OCI-LY7 (cell line): ENCODE measurements around the gene RNU5D-1. TPM values are rescaled to one million over a fixed set of nuclear protein-coding genes. Genes with fewer than 3 reads are reported as not detected.

Experiments
- BruUV-seq: library from RNA; stranded (reverse); fragments of 400-500 nt; replicated peaks from 2 replicates; lab custom pipeline; 2021; lab: Mats Ljungman, UMichigan
- CTCF ChIA-PET: fragments of 300-600 bp; sonication (Branson Sonifier 250); formaldehyde crosslinking; loops from one replicate; lab custom pipeline; 2022; ENCODE audit warnings: antibody characterized with exemption; ENCODE audit not compliant: unreplicated experiment; lab: Charles Lee
- POLR2A ChIA-PET: fragments of 300-600 bp; sonication (Branson Sonifier 250); formaldehyde crosslinking; loops from one replicate; lab custom pipeline; 2022; ENCODE audit warnings: antibody characterized with exemption; lab: Charles Lee
- DNase-seq: peaks from one replicate; pipeline ENCODE4 v3.0.0-alpha.2; 2015; ENCODE audit warnings: low spot score
- H2AFZ ChIP-seq: fragments of 200-600 bp; sonication (generic), shearing (Covaris generic); 2 replicates; pipeline ENCODE4 v1.6.1; 2014; ENCODE audit warnings: mild to moderate bottlenecking, antibody characterized with exemption, low read length, moderate library complexity
- H3K27ac ChIP-seq: fragments of 200-600 bp; sonication (generic); 2 replicates; pipeline ENCODE4 v1.5.1; 2014; ENCODE audit warnings: mixed run types, low read depth, mild to moderate bottlenecking, moderate library complexity, low read length, inconsistent platforms; ENCODE audit not compliant: poor library complexity, severe bottlenecking
- H3K36me3 ChIP-seq: fragments of 200-600 bp; sonication (generic); 2 replicates; pipeline ENCODE4 v1.6.1; 2014; ENCODE audit warnings: mild to moderate bottlenecking, antibody characterized with exemption, low read length, moderate library complexity, mixed read lengths; ENCODE audit not compliant: insufficient read depth
- H3K4me1 ChIP-seq: fragments of 200-600 bp; sonication (generic); 2 replicates; pipeline ENCODE4 v1.5.1; 2014; ENCODE audit warnings: mild to moderate bottlenecking, low read length; ENCODE audit not compliant: insufficient read depth, poor library complexity, severe bottlenecking
- H3K4me2 ChIP-seq: fragments of 200-600 bp; sonication (generic); 2 replicates; pipeline ENCODE4 v1.6.1; 2014; ENCODE audit warnings: mild to moderate bottlenecking, low read length
- H3K4me3 ChIP-seq: fragments of 200-600 bp; sonication (generic); 2 replicates; pipeline ENCODE4 v1.5.1; 2014; ENCODE audit warnings: mild to moderate bottlenecking, low read depth, low read length; ENCODE audit not compliant: poor library complexity, severe bottlenecking
- H3K79me2 ChIP-seq: fragments of 200-600 bp; sonication (generic); 2 replicates; pipeline ENCODE4 v1.6.1; 2016; ENCODE audit warnings: low read depth, mild to moderate bottlenecking, low read length, moderate library complexity, mixed read lengths; ENCODE audit not compliant: insufficient read depth
- H3K9me2 ChIP-seq: fragments of 200-600 bp; sonication (generic); 2 replicates; pipeline ENCODE4 v1.6.1; 2016; ENCODE audit warnings: mild to moderate bottlenecking, low read length, mixed read lengths; ENCODE audit not compliant: insufficient read depth
- H3K9me3 ChIP-seq: fragments of 200-600 bp; sonication (generic); 2 replicates; pipeline ENCODE4 v1.6.1; 2014; ENCODE audit warnings: mild to moderate bottlenecking, mixed run types, low read length, mixed read lengths
- H4K20me1 ChIP-seq: fragments of 200-600 bp; sonication (generic); 2 replicates; pipeline ENCODE4 v1.6.1; 2014; ENCODE audit warnings: mild to moderate bottlenecking, antibody characterized with exemption, low read length, moderate library complexity, mixed read lengths; ENCODE audit not compliant: insufficient read depth
- CTCF ChIP-seq: fragments of 200-600 bp; sonication (generic); conservative IDR thresholded peaks from 2 replicates; pipeline ENCODE4 v1.5.1; 2014; ENCODE audit warnings: mild to moderate bottlenecking, antibody characterized with exemption, low read length, moderate library complexity, mixed read lengths
- EZH2phosphoT487 ChIP-seq: fragments of 200-600 bp; sonication (generic); IDR thresholded peaks from 2 replicates; pipeline ENCODE4 v1.6.1; 2018; ENCODE audit warnings: low read depth, borderline replicate concordance, mild to moderate bottlenecking, mixed run types, antibody characterized with exemption, low read length, moderate library complexity, mixed read lengths
- intact Hi-C: fragments of 100-400 bp; cut with micrococcal nuclease; formaldehyde crosslinking; loops from one replicate; pipeline ENCODE4 v1.10.0; 2022; ENCODE audit not compliant: unreplicated experiment
- total RNA-seq, 2 experiments: library from RNA; depleted of rRNA in 1 of 2; stranded (reverse); fragments of >200 nt in 1 of 2; shearing (Covaris generic) in 1 of 2; gene quantifications; 2 replicates each; pipeline ENCODE4 v1.2.3, GENCODE V29; 2014 to 2022

RNU5D-1 gene
- total RNA-seq, 2 experiments from 2014 or later = not detected

DNA sequence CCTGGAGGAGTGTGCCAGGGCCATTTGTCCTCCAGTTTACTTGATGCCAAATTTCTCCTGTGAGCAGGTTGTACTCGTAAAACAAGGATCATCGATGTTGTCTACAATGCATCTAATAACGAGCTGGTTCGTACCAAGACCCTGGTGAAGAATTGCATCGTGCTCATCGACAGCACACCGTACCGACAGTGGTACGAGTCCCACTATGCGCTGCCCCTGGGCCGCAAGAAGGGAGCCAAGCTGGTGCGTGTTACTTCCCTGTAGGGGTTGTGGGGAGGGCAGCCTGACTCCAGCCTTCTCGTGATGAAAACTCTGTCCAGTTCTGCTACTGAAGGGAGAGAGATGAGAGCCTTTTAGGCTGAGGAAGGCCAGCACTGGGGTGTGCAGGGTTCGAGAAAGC lies 46.6 kb upstream of the RNU5D-1 start:
- H3K9me2 ChIP-seq = no peaks in the 10 kb centered on the region
- ChIA-PET POLR2A (interaction anchor here (0.7 to 4.4 kb wide), 4 partner anchors 29 to 65 kb away, joined by 3 to 22 read pairs (median 10); no protein-coding TSS in a partner anchor), CTCF (no interaction called here)
- H3K36me3 ChIP-seq = peaks cover 69% of the 10 kb centered on the region
- no TSS peak for BruUV-seq
- peak overlapping the region; percentile 68 for H3K27ac ChIP-seq
- peak overlapping the region; percentile 99 for H3K4me3 ChIP-seq
- intact Hi-C loops = no loop called here
- peaks cover 10% of the 10 kb centered on the region for H4K20me1 ChIP-seq
- TF ChIP-seq CTCF = no peak
- H2AFZ ChIP-seq = no peak overlapping the region
- H3K4me2 ChIP-seq = peak overlapping the region; percentile 93
- no peak for DNase-seq
- H3K4me1 ChIP-seq = peaks cover 32% of the 10 kb centered on the region
- H3K79me2 ChIP-seq = peaks cover 54% of the 10 kb centered on the region
- no peaks in the 10 kb centered on the region for H3K9me3 ChIP-seq

GRCh38 chr1:44776730-44777068 lies 45.7 kb upstream of the RNU5D-1 start:
- H3K27ac ChIP-seq = peak overlapping the region; percentile 68
- H3K9me3 ChIP-seq = no peaks in the 10 kb centered on the region
- H3K36me3 ChIP-seq = peaks cover 62% of the 10 kb centered on the region
- H3K4me2 ChIP-seq = peak overlapping the region; percentile 93
- ChIA-PET POLR2A (interaction anchor here (1.0 to 4.4 kb wide), 6 partner anchors 7 to 64 kb away, joined by 5 to 33 read pairs (median 16); partner anchors contain the start of gene RNU5D-1), CTCF (interaction anchor here (0.6 to 1.0 kb wide), 2 partner anchors 8 to 48 kb away, joined by 3 to 4 read pairs; no protein-coding TSS in a partner anchor)
- no peak for TF ChIP-seq CTCF
- no peak for TF ChIP-seq EZH2phosphoT487
- H3K9me2 ChIP-seq = no peaks in the 10 kb centered on the region
- intact Hi-C loops = no loop called here
- peaks cover 32% of the 10 kb centered on the region for H3K4me1 ChIP-seq
- no TSS peak for BruUV-seq
- peaks cover 10% of the 10 kb centered on the region for H4K20me1 ChIP-seq
- H3K4me3 ChIP-seq = peak overlapping the region; percentile 99
- no peak overlapping the region for H2AFZ ChIP-seq
- peaks cover 54% of the 10 kb centered on the region for H3K79me2 ChIP-seq
- no peak for DNase-seq

DNA sequence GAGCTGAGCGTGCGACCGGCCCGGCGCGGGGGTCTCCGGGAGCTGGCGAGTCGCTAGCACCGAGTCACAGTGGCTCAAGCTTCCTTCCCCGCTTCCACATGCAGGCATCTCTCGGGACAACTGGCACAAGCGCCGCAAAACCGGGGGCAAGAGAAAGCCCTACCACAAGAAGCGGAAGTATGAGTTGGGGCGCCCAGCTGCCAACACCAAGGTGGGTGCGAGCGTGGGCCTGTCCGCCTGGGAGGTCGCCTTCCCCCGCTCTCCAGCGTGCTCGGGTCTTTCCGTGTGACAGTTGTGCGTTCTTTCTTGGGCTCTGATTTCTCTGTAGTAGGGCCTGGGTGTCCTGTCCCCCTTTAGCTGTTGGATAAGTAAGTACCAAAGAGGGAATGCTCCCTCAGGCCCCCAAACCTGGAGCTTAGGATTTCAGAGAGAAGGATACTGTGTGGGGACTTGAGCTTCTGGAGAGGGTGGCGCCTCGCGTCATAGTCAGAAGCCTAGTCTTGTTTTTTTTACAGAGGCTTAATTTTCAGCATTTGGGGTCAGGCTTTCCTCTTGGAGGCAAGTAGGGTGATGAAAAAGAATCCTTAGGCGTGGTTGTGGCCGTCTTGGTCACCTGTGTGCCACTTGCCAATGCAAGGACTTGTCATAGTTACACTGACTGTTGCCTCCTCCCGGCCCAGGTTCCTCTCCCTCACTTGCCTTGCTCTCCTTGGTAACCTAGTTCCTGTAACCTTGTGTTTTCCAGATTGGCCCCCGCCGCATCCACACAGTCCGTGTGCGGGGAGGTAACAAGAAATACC lies 45.2 kb upstream of the RNU5D-1 start:
- intact Hi-C loops = loop anchor here (2.0 kb wide), 2 partner anchors 37 to 45 kb away; partner anchors contain the start of genes KIF2C and RNU5D-1
- Histone ChIP-seq H3K4me3 (peak overlapping the region; percentile 99), H3K9me3 (no peaks in the 10 kb centered on the region), H3K4me1 (peaks cover 32% of the 10 kb centered on the region), H3K79me2 (peaks cover 54% of the 10 kb centered on the region), H4K20me1 (peaks cover 10% of the 10 kb centered on the region), H3K4me2 (peak overlapping the region; percentile 93), H3K9me2 (no peaks in the 10 kb centered on the region), H2AFZ (no peak overlapping the region), H3K36me3 (peaks cover 56% of the 10 kb centered on the region), H3K27ac (peak overlapping the region; percentile 68)
- no peak for TF ChIP-seq EZH2phosphoT487
- no peak for TF ChIP-seq CTCF
- BruUV-seq = TSS peak; percentile 66
- CTCF ChIA-PET = interaction anchor here (0.5 to 1.0 kb wide), 4 partner anchors 9 to 47 kb away, joined by 3 to 4 read pairs (median 3); partner anchors contain the start of gene BEST4
- POLR2A ChIA-PET = interaction anchor here (0.9 to 4.4 kb wide), 11 partner anchors 8 to 91 kb away, joined by 3 to 33 read pairs (median 9); partner anchors contain the start of gene RNU5D-1
- DNase-seq = peak; percentile 51
